Uterus (tissue), 2 donors: ENCODE measurements around the gene ACSM5.
"Not testable (repeated sequence)": the region's sequence is repeated elsewhere in the genome, so short reads cannot be mapped to it uniquely, and the experiment has no call there.

Experiments used
- POLR2A ChIP-seq, 2 donors: fragments of 450-650 bp; IDR thresholded peaks; one replicate each; pipeline ENCODE4 v1.6.1; 2016; ENCODE audit warnings: antibody characterized with exemption in 2 of 2, mild to moderate bottlenecking in 1 of 2, moderate library complexity in 1 of 2
- TF ChIP-seq, protein P1 (sequence below), 4 experiments: fragments of 200-600 bp in 2 of 4; fragments of 450-650 bp in 2 of 4; sonication (generic) in 2 of 4; IDR thresholded peaks; one replicate each; pipeline ENCODE4 v1.5.1; 2016 to 2019; ENCODE audit warnings: antibody characterized with exemption in 4 of 4, mild to moderate bottlenecking in 2 of 4, moderate library complexity in 1 of 4

DNA sequence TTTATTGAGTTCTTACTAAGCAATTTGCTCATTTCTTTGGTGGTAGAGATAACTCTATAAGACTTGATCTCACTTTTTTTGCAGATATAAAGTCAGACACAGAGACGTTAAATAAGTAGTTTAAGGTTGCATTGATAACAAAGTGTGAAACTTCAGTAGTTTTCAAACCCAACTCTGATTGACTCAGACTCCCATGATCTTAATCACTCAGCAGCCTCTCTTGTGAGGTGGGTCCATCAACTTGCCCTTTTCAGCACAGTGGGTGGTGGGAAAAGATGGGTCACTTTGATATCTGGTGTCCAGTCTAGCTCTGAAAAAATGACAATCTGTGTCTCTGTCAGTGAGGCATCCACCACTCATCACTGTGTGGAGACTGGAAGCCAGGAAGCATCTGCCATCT, 61.4 kb downstream of the ACSM5 start:
- TF ChIP-seq, protein P1, sequence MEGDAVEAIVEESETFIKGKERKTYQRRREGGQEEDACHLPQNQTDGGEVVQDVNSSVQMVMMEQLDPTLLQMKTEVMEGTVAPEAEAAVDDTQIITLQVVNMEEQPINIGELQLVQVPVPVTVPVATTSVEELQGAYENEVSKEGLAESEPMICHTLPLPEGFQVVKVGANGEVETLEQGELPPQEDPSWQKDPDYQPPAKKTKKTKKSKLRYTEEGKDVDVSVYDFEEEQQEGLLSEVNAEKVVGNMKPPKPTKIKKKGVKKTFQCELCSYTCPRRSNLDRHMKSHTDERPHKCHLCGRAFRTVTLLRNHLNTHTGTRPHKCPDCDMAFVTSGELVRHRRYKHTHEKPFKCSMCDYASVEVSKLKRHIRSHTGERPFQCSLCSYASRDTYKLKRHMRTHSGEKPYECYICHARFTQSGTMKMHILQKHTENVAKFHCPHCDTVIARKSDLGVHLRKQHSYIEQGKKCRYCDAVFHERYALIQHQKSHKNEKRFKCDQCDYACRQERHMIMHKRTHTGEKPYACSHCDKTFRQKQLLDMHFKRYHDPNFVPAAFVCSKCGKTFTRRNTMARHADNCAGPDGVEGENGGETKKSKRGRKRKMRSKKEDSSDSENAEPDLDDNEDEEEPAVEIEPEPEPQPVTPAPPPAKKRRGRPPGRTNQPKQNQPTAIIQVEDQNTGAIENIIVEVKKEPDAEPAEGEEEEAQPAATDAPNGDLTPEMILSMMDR (IDR thresholded peaks at IDR 0.05): not testable (repeated sequence)
- not testable (repeated sequence) for TF ChIP-seq POLR2A (IDR thresholded peaks at IDR 0.05)
